ENCODE results near the gene MS4A15. TPM values are rescaled to one million over a fixed set of nuclear protein-coding genes. Genes with fewer than 3 reads are reported as not detected.

The MS4A15 gene
- total RNA-seq, 4 donors from 2014 or later = not detected

- DNase-seq = no peak
- TF ChIP-seq CTCF (IDR thresholded peaks at IDR 0.05) (no peak), POLR2A (IDR thresholded peaks at IDR 0.05) (no peak)
- Histone ChIP-seq H3K27ac (no peak overlapping the region), H3K36me3 (no peaks in the 10 kb centered on the region), H3K27me3 (no peaks in the 10 kb centered on the region), H3K4me3 (replicated peaks in 1 of 3) (no peak overlapping the region), H3K9me3 (no peaks in the 10 kb centered on the region), H3K4me1 (no peaks in the 10 kb centered on the region)
- WGBS, 2 donors = 87 to 91% methylated on average over 5 of the region's 5 CpGs
- intact Hi-C loops (cut with DNase I) = no loop called here
Observed at GRCh38 chr11:60717956-60718355, 38.7 kb upstream of the MS4A15 start.

- Histone ChIP-seq H3K36me3 (no peaks in the 10 kb centered on the region), H3K4me1 (no peaks in the 10 kb centered on the region), H3K4me3 (replicated peaks in 1 of 3) (no peak overlapping the region), H3K27me3 (no peaks in the 10 kb centered on the region), H3K27ac (no peak overlapping the region), H3K9me3 (no peaks in the 10 kb centered on the region)
- 87 to 92% methylated on average over 9 to 10 of the region's 10 CpGs for WGBS, 2 donors
- intact Hi-C loops (cut with DNase I) = no loop called here
- no peak for DNase-seq
- TF ChIP-seq CTCF (IDR thresholded peaks at IDR 0.05) (no peak), POLR2A (IDR thresholded peaks at IDR 0.05) (no peak)
Observed at GRCh38 chr11:60718524-60719316, 37.9 kb upstream of the MS4A15 start.

GRCh38 chr11:60719391-60719790, 37.3 kb upstream of the MS4A15 start:
- WGBS, 2 donors = 92 to 93% methylated on average over 4 of the region's 4 CpGs

GRCh38 chr11:60720460-60720859, 36.2 kb upstream of the MS4A15 start:
- Histone ChIP-seq H3K4me3 (replicated peaks in 1 of 3) (no peak overlapping the region), H3K27me3 (no peaks in the 10 kb centered on the region), H3K9me3 (no peaks in the 10 kb centered on the region), H3K36me3 (no peaks in the 10 kb centered on the region), H3K27ac (no peak overlapping the region), H3K4me1 (no peaks in the 10 kb centered on the region)
- TF ChIP-seq POLR2A (IDR thresholded peaks at IDR 0.05) (no peak), CTCF (IDR thresholded peaks at IDR 0.05) (no peak)
- whole genome bisulfite sequencing, 2 donors = 73 to 78% methylated on average over 6 of the region's 6 CpGs
- intact Hi-C loops (cut with DNase I) = no loop called here
- DNase-seq = no peak

More at GRCh38 chr11:60719391-60719790, 37.3 kb upstream of the MS4A15 start:
- Histone ChIP-seq H3K4me3 (replicated peaks in 1 of 3) (no peak overlapping the region), H3K27ac (no peak overlapping the region), H3K27me3 (no peaks in the 10 kb centered on the region), H3K9me3 (no peaks in the 10 kb centered on the region), H3K36me3 (no peaks in the 10 kb centered on the region), H3K4me1 (no peaks in the 10 kb centered on the region)
- TF ChIP-seq POLR2A (IDR thresholded peaks at IDR 0.05) (no peak), CTCF (IDR thresholded peaks at IDR 0.05) (no peak)
- DNase-seq = no peak
- intact Hi-C loops (cut with DNase I) = no loop called here

- Histone ChIP-seq H3K27ac (no peak within 1 kb of the TSS), H3K27me3 (no peaks in the 10 kb centered on the region), H3K9me3 (no peaks in the 10 kb centered on the region), H3K36me3 (no peaks in the 10 kb centered on the region), H3K4me1 (no peaks in the 10 kb centered on the region), H3K4me3 (replicated peaks in 1 of 3) (no peak within 1 kb of the TSS)
- 87 to 94% methylated on average over 3 of the region's 3 CpGs for WGBS, 2 donors
- intact Hi-C loops (cut with DNase I) = no loop called here
- TF ChIP-seq POLR2A (IDR thresholded peaks at IDR 0.05) (no peak), CTCF (IDR thresholded peaks at IDR 0.05) (no peak)
- no peak for DNase-seq
Observed at GRCh38 chr11:60724420-60724819, 32.2 kb upstream of the MS4A15 start, which contains the start of gene MS4A18. MS4A18 (plus strand) TSS chr11:60724720.
